AG04449 (cell line): Measurements from ENCODE around the gene PCCA.

Source experiments
- CTCF ChIA-PET: fragments of 350-600 bp; formaldehyde crosslinking; extraction: SDS; loops from one replicate; lab custom pipeline; 2021; ENCODE audit warnings: antibody characterized with exemption; lab: Yijun Ruan, JAX
- POLR2A ChIA-PET: fragments of 400-600, 350-600 bp; formaldehyde crosslinking; extraction: SDS; loops from one replicate; lab custom pipeline; 2020; ENCODE audit warnings: antibody characterized with exemption, inconsistent platforms; lab: Yijun Ruan, JAX
- DNase-seq: peaks from one replicate; pipeline ENCODE4 v3.0.0-alpha.2; 2010; ENCODE audit warnings: low read depth, low spot score
- H3K4me3 ChIP-seq: 2 replicates; pipeline ENCODE4 v1.5.1; 2011; ENCODE audit warnings: low read depth, mild to moderate bottlenecking, control low read depth, low read length
- CTCF ChIP-seq: IDR thresholded peaks from one replicate; pipeline ENCODE4 v1.5.1; 2011; ENCODE audit warnings: mild to moderate bottlenecking, moderate library complexity, low read length, control low read depth, inconsistent platforms; ENCODE audit not compliant: insufficient read depth; ENCODE audit errors: missing control alignments

Gene PCCA

DNA sequence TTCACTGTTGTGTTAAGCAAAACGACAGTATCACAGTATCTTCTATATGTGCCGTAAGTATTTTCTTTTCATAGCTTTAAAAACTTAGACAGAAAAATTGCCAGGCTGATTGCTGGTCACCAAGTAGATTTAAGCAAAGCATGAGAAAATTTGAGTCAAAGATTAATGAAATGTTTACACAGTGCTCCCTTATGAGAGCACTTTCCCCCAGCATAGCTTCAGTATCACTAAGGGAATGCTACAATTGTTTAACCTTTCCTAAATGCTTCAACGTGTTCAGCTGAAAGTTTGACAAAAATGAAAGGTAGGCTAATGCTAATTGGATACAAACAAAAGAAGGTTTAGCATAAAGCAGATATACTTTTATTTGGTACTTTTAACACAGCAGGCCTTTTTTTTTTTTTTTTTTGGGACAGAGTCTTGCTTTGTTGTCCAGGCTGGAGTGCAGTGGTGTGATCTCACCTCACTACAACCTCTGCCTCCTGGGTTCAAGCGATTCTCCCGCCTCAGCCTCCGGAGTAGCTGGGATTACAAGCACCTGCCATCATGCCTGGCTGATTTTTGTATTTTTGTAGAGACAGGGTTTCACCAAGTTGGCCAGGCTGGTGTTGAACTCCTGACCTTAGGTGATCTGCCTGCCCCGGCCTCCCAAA lies 23.4 kb downstream of the PCCA start:
- no peak overlapping the region for H3K4me3 ChIP-seq
- ChIA-PET POLR2A (no interaction called here), CTCF (no interaction called here)
- DNase-seq, result no peak
- TF ChIP-seq CTCF, result no peak

GRCh38 chr13:100115693-100116254 lies 26.9 kb downstream of the PCCA start:
- H3K4me3 ChIP-seq, result no peak overlapping the region
- POLR2A ChIA-PET, result no interaction called here
- DNase-seq, result no peak
- CTCF ChIA-PET, result no interaction called here
- no peak for TF ChIP-seq CTCF

DNA sequence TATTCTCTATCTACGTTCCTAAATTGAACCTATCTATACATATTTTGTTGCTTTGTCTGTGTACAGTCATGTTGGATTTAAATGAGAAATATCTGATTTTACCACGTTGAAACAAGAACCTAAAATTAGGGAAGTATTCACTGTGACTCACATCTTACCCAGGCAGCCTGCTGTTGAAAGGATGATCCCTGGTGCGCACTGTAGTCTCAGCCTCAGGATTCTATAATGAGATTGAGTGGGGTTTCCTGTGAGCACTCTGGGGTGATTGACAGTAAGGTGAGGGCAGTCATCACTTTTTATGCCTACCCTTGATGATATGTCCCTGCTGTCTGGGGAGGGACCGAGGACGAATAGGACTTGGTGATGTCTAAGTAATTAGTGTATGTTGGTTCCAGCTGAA lies 35.4 kb downstream of the PCCA start:
- H3K4me3 ChIP-seq, result no peak overlapping the region
- DNase-seq, result no peak
- ChIA-PET POLR2A (no interaction called here), CTCF (no interaction called here)
- no peak for TF ChIP-seq CTCF

GRCh38 chr13:100125946-100126345 lies 37.1 kb downstream of the PCCA start:
- no peak for TF ChIP-seq CTCF
- ChIA-PET CTCF (no interaction called here), POLR2A (no interaction called here)
- H3K4me3 ChIP-seq, result no peak overlapping the region
- DNase-seq, result no peak

DNA sequence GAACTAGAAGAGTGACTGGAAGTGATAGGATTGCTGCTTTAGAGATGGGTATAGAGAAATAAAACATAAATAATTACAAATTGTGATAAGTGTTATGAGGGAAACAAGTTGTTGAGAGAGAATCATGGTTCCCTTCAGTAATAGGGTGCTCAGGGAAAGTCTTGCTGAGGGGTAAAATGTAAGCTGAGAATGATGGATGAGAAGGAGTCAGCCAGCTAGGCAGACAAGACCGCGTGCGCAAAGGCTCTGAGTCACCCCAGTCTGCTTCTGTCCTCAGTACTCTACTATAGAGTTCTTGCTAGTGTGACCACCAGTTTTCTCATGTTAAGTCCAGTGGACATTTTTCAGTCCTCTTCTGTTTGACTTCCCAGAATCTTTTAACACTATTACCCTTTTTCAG lies 39.5 kb downstream of the PCCA start:
- no peak for TF ChIP-seq CTCF
- ChIA-PET CTCF (no interaction called here), POLR2A (no interaction called here)
- H3K4me3 ChIP-seq, result no peak overlapping the region
- no peak for DNase-seq

- ChIA-PET POLR2A (no interaction called here), CTCF (no interaction called here)
- no peak for DNase-seq
- TF ChIP-seq CTCF, result no peak
- no peak overlapping the region for H3K4me3 ChIP-seq
These were observed 39.9 kb downstream of the PCCA start for GRCh38 chr13:100128838-100129237.
